K562 (cell line): ENCODE results near the gene MARCHF3. TPM values are rescaled to one million over a fixed set of nuclear protein-coding genes. Genes with fewer than 3 reads are reported as not detected.

Source experiments
- ATAC-seq: fragments of 200-7000 bp; cut with Tn5 transposase; 3 replicates; pipeline ENCODE4 v1.9.1; 2020; ENCODE audit warnings: moderate library complexity
- BruUV-seq: library from RNA; stranded (reverse); fragments of 400-500 nt; replicated peaks from 2 replicates; lab custom pipeline; 2021; lab: Mats Ljungman, UMichigan
- CTCF ChIA-PET: fragments of 300-600 bp; formaldehyde crosslinking; extraction: SDS; loops from one replicate; lab custom pipeline; 2021; ENCODE audit warnings: low intra/inter-chr PET ratio; lab: Yijun Ruan, JAX
- POLR2A ChIA-PET: fragments of 300-600, 350-650 bp; sonication (Branson Sonifier 250); formaldehyde crosslinking; extraction: SDS; loops from one replicate; lab custom pipeline; 2021; ENCODE audit warnings: antibody characterized with exemption, inconsistent platforms; lab: Yijun Ruan, JAX
- DNase-seq, 4 experiments: peaks; one replicate each; pipeline versions ENCODE4 v3.0.0 to v3.0.0-alpha.2; 2011 to 2018; ENCODE audit warnings: low spot score in 3 of 4, mixed read lengths in 3 of 4; ENCODE audit errors: extremely low read depth in 1 of 4
- FAIRE-seq: peaks from 2 replicates; lab custom pipeline; 2011; peaks lifted over from hg19 to GRCh38; lab: Jason Lieb, UNC
- H2AFZ ChIP-seq: 2 replicates; pipeline ENCODE4 v1.6.0; 2011; ENCODE audit warnings: low read depth, low read length, control low read depth, inconsistent platforms
- H3K27ac ChIP-seq: fragments of 200-600 bp; 3 replicates; pipeline ENCODE4 v1.8.0; 2011; ENCODE audit warnings: low read depth, mild to moderate bottlenecking, control low read depth, inconsistent platforms, low read length, moderate library complexity, mixed read lengths; ENCODE audit errors: extremely low read depth
- H3K27me3 ChIP-seq, 2 experiments: fragments of 300-600 bp in 1 of 2; 2 replicates in 1 of 2; 3 replicates in 1 of 2; pipeline versions ENCODE4 v1.6.0 to v1.8.0; 2011; ENCODE audit warnings: inconsistent platforms in 2 of 2, low read length in 2 of 2, mild to moderate bottlenecking in 1 of 2, mixed read lengths in 1 of 2, moderate library complexity in 1 of 2; ENCODE audit not compliant: control insufficient read depth in 2 of 2, insufficient read depth in 2 of 2
- H3K36me3 ChIP-seq: fragments of 300-600 bp; 3 replicates; pipeline ENCODE4 v1.8.0; 2011; ENCODE audit warnings: mild to moderate bottlenecking, low read length, inconsistent platforms; ENCODE audit not compliant: control insufficient read depth, insufficient read depth
- H3K4me1 ChIP-seq, 2 experiments: fragments of 200-600 bp in 1 of 2; replicated peaks in 1 of 2; 2 replicates in 1 of 2; 3 replicates in 1 of 2; pipeline versions ENCODE4 v1.5.1 to v1.8.0; 2011; ENCODE audit warnings: inconsistent platforms in 2 of 2, low read length in 2 of 2, mild to moderate bottlenecking in 1 of 2, mixed read lengths in 1 of 2, moderate library complexity in 1 of 2; ENCODE audit not compliant: control insufficient read depth in 2 of 2, insufficient read depth in 2 of 2
- H3K4me2 ChIP-seq: 2 replicates; pipeline ENCODE4 v1.6.1; 2011; ENCODE audit warnings: low read length, control low read depth, inconsistent platforms, mixed read lengths; ENCODE audit not compliant: insufficient read depth
- H3K4me3 ChIP-seq: fragments of 200-600 bp; sonication (generic), shearing (Covaris generic); 2 replicates; pipeline ENCODE4 v1.5.1; 2016; ENCODE audit warnings: control low read depth, inconsistent platforms
- H3K79me2 ChIP-seq: fragments of 200-600 bp; 3 replicates; pipeline ENCODE4 v1.8.0; 2011; ENCODE audit warnings: low read length, inconsistent platforms; ENCODE audit not compliant: control insufficient read depth, insufficient read depth
- H3K9ac ChIP-seq, 2 experiments: 2 replicates each; pipeline versions ENCODE4 v1.6.0 to v1.6.1; 2011; ENCODE audit warnings: low read depth in 2 of 2, low read length in 2 of 2, control low read depth in 1 of 2, inconsistent platforms in 1 of 2, mild to moderate bottlenecking in 1 of 2, mixed read lengths in 1 of 2; ENCODE audit not compliant: insufficient read depth in 1 of 2
- H3K9me1 ChIP-seq: one replicate; pipeline ENCODE4 v1.6.0; 2011; ENCODE audit warnings: inconsistent platforms, mild to moderate bottlenecking, low read length, moderate library complexity; ENCODE audit not compliant: control insufficient read depth, insufficient read depth
- H3K9me3 ChIP-seq: replicated peaks from 2 replicates; pipeline ENCODE4 v1.5.1; 2011; ENCODE audit warnings: low read depth, low read length, inconsistent platforms; ENCODE audit not compliant: control insufficient read depth, insufficient read depth
- H4K20me1 ChIP-seq: replicated peaks from 2 replicates; pipeline ENCODE4 v1.6.1; 2011; ENCODE audit warnings: low read length, inconsistent platforms, mixed read lengths; ENCODE audit not compliant: control insufficient read depth, insufficient read depth
- ATF1 ChIP-seq, 2 experiments: fragments of 450-650 bp in 1 of 2; IDR thresholded peaks; 2 replicates each; pipeline ENCODE4 v1.6.1; 2016; ENCODE audit warnings: missing compliant biosample characterization in 1 of 2, missing genetic modification characterization in 1 of 2
- MEF2A ChIP-seq: IDR thresholded peaks from 2 replicates; pipeline ENCODE4 v1.6.1; 2011; ENCODE audit warnings: low read depth, mild to moderate bottlenecking, low read length, moderate library complexity; ENCODE audit not compliant: control insufficient read depth
- RBM25 ChIP-seq: fragments of 200-400 bp; formaldehyde crosslinking; IDR thresholded peaks from 2 replicates; pipeline ENCODE4 v1.6.1; 2018; ENCODE audit warnings: low read length, low read depth, moderate library complexity; ENCODE audit not compliant: severe bottlenecking
- WGBS: fragments of 100-300 bp; shearing (Covaris generic); methylation state at CpG from one replicate; pipeline ENCODE4 v1.1.6; 2016; ENCODE audit warnings: low coverage, mixed read lengths; ENCODE audit not compliant: insufficient coverage; ENCODE audit errors: missing lambda C conversion rate; 5-methylcytosine and 5-hydroxymethylcytosine counted together
- in situ Hi-C: fragments of 300-500 bp; cut with MboI; formaldehyde crosslinking; loops from 4 replicates; pipeline ENCODE4 v1.15.0; 2018; ENCODE audit warnings: inconsistent platforms, mixed read lengths
- intact Hi-C: fragments of 100-400 bp; cut with micrococcal nuclease; formaldehyde crosslinking; loops from 2 replicates; pipeline ENCODE4 v1.14.2; 2022
- polyA plus RNA-seq, 8 experiments: library from polyadenylated mRNA; depleted of rRNA in 4 of 8; stranded (reverse) in 5 of 8; unstranded in 3 of 8; fragments of >200 nt; fragmentation: Nextera tagmentation in 2 of 8; fragmentation: Illumina TruSeq in 1 of 8; extraction: Ambion mirVana in 2 of 8; extraction: Trizol in 1 of 8; gene quantifications; 2 replicates each; pipeline versions ENCODE4 v1.2.1 to v1.2.3, GENCODE V29; 2011 to 2014; ENCODE audit warnings: inconsistent platforms in 1 of 8, missing spikeins in 1 of 8
- total RNA-seq, 7 experiments: library from RNA; depleted of rRNA in 6 of 7; stranded (reverse); fragments of >200 nt in 6 of 7; fragmentation: Illumina TruSeq in 2 of 7; extraction: Trizol in 2 of 7; gene quantifications; 2 replicates each; pipeline versions ENCODE4 v1.2.1 to v1.2.3, GENCODE V29; 2011 to 2021; ENCODE audit warnings: low replicate concordance in 1 of 7
- TF ChIP-seq, protein P1 (sequence below): fragments of 250-450 bp; sonication (Bioruptor Pico); IDR thresholded peaks from 2 replicates; pipeline ENCODE4 v1.8.0; 2022; ENCODE audit warnings: moderate library complexity, mild to moderate bottlenecking, inconsistent platforms
- TF ChIP-seq, protein P2 (sequence below): fragments of 450-650 bp; formaldehyde crosslinking; IDR thresholded peaks from 2 replicates; pipeline ENCODE4 v1.4.0; 2020; ENCODE audit warnings: mild to moderate bottlenecking, mixed read lengths
- TF ChIP-seq, protein P3 (sequence below): sonication (generic); formaldehyde crosslinking; IDR thresholded peaks from 2 replicates; pipeline ENCODE4 v1.8.1; 2023; ENCODE audit warnings: missing genetic modification reagents, mild to moderate bottlenecking, borderline replicate concordance

MARCHF3 gene
- total and polyA plus RNA-seq, 9 of the 15 experiments (the other 6 are each of a cell fraction or from before 2014, with no cell fraction given): 5.6 to 37.4 (median 16.5) TPM

DNA sequence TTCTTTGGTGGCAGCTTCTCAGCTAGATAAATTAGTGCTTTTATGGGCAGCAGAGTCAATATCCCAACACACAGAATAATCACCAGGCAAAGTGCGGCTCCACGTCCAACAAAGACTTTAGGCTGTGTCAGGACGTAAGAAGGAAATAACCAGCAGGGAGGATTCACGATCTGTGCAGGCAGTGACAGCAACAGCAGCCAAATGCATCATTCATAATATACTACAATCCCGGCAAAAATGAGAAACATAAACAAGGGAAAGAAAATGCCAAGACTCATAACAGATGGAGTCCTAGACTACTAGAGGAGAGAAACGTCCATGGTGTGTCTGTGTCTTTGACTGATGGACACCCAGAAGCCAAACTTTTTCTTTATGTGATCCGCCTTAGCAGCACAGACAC is 152.8 kb downstream of the MARCHF3 start:
- Histone ChIP-seq H3K4me3 (no peak overlapping the region), H3K4me1 (peaks cover 7 to 31% of the 10 kb centered on the region in 2 experiments), H3K9me3 (no peaks in the 10 kb centered on the region), H3K4me2 (no peak overlapping the region)
- CTCF ChIA-PET: no interaction called here
- 82% methylated on average over 7 of the region's 7 CpGs for WGBS
- ATAC-seq (no peak), FAIRE-seq (no peak)
- TF ChIP-seq ATF1 (CRISPR knock-in tag; IDR thresholded peaks at IDR 0.05): no peak
- no peak for TF ChIP-seq ATF1 (tag; IDR thresholded peaks at IDR 0.05)
- no peak for TF ChIP-seq MEF2A
- TF ChIP-seq, protein P1, sequence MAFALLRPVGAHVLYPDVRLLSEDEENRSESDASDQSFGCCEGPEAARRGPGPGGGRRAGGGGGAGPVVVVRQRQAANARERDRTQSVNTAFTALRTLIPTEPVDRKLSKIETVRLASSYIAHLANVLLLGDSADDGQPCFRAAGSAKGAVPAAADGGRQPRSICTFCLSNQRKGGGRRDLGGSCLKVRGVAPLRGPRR (CRISPR knock-in tag): no peak
- TF ChIP-seq RBM25: no peak
- TF ChIP-seq, protein P2, sequence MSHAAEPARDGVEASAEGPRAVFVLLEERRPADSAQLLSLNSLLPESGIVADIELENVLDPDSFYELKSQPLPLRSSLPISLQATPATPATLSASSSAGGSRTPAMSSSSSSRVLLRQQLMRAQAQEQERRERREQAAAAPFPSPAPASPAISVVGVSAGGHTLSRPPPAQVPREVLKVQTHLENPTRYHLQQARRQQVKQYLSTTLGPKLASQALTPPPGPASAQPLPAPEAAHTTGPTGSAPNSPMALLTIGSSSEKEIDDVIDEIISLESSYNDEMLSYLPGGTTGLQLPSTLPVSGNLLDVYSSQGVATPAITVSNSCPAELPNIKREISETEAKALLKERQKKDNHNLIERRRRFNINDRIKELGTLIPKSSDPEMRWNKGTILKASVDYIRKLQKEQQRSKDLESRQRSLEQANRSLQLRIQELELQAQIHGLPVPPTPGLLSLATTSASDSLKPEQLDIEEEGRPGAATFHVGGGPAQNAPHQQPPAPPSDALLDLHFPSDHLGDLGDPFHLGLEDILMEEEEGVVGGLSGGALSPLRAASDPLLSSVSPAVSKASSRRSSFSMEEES (CRISPR knock-in tag): no peak
- TF ChIP-seq, protein P3, sequence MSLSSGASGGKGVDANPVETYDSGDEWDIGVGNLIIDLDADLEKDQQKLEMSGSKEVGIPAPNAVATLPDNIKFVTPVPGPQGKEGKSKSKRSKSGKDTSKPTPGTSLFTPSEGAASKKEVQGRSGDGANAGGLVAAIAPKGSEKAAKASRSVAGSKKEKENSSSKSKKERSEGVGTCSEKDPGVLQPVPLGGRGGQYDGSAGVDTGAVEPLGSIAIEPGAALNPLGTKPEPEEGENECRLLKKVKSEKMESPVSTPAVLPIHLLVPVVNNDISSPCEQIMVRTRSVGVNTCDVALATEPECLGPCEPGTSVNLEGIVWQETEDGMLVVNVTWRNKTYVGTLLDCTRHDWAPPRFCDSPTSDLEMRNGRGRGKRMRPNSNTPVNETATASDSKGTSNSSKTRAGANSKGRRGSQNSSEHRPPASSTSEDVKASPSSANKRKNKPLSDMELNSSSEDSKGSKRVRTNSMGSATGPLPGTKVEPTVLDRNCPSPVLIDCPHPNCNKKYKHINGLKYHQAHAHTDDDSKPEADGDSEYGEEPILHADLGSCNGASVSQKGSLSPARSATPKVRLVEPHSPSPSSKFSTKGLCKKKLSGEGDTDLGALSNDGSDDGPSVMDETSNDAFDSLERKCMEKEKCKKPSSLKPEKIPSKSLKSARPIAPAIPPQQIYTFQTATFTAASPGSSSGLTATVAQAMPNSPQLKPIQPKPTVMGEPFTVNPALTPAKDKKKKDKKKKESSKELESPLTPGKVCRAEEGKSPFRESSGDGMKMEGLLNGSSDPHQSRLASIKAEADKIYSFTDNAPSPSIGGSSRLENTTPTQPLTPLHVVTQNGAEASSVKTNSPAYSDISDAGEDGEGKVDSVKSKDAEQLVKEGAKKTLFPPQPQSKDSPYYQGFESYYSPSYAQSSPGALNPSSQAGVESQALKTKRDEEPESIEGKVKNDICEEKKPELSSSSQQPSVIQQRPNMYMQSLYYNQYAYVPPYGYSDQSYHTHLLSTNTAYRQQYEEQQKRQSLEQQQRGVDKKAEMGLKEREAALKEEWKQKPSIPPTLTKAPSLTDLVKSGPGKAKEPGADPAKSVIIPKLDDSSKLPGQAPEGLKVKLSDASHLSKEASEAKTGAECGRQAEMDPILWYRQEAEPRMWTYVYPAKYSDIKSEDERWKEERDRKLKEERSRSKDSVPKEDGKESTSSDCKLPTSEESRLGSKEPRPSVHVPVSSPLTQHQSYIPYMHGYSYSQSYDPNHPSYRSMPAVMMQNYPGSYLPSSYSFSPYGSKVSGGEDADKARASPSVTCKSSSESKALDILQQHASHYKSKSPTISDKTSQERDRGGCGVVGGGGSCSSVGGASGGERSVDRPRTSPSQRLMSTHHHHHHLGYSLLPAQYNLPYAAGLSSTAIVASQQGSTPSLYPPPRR (CRISPR knock-in tag): no peak
- TF ChIP-seq, all 486 proteins: peak for 0
- intact Hi-C loops (no loop called here), in situ Hi-C loops (no loop called here)
- no peaks in the 10 kb centered on the region for H3K27me3 ChIP-seq
- peaks cover 32% of the 10 kb centered on the region for H3K36me3 ChIP-seq
- no peaks in the 10 kb centered on the region for H4K20me1 ChIP-seq
- H3K9ac ChIP-seq: no peak overlapping the region
- H3K79me2 ChIP-seq: no peaks in the 10 kb centered on the region; the same call in 2 of the 3 replicates
- no peaks in the 10 kb centered on the region for H3K9me1 ChIP-seq
- no peak for DNase-seq
- H3K27ac ChIP-seq: no peak overlapping the region
- no TSS peak for BruUV-seq
- POLR2A ChIA-PET: interaction anchor here (0.6 to 0.9 kb wide), 2 partner anchors 151 to 458 kb away, joined by 3 read pairs; no protein-coding TSS in a partner anchor
- H2AFZ ChIP-seq: no peak overlapping the region
